ENCODE results near the gene TM4SF4. TPM values are rescaled to one million over a fixed set of nuclear protein-coding genes. Genes with fewer than 3 reads are reported as not detected.

The TM4SF4 gene
- total RNA-seq, 4 donors from 2014 or later: not detected

GRCh38 chr3:149448331-149448831 lies 26.1 kb upstream of the TM4SF4 start:
- no peaks in the 10 kb centered on the region for H3K36me3 ChIP-seq
- WGBS, 2 donors: 26 to 51% methylated on average over 3 of the region's 3 CpGs
- intact Hi-C loops (cut with DNase I): no loop called here
- H3K4me1 ChIP-seq: peaks cover 0 to 21% (median 8%) of the 10 kb centered on the region in 3 donors
- no peak overlapping the region for H3K27ac ChIP-seq
- TF ChIP-seq CTCF (IDR thresholded peaks at IDR 0.05) (no peak), POLR2A (IDR thresholded peaks at IDR 0.05) (no peak)
- H3K9me3 ChIP-seq: peaks cover 0 to 17% (median 8%) of the 10 kb centered on the region in 3 donors
- no peak for DNase-seq
- H3K4me3 ChIP-seq: no peak overlapping the region
- no peaks in the 10 kb centered on the region for H3K27me3 ChIP-seq

- no peak overlapping the region for H3K27ac ChIP-seq
- peaks cover 0 to 24% (median 8%) of the 10 kb centered on the region in 3 donors for H3K4me1 ChIP-seq
- no peak for DNase-seq
- no peak for TF ChIP-seq CTCF (IDR thresholded peaks at IDR 0.05)
- no peak for TF ChIP-seq POLR2A (IDR thresholded peaks at IDR 0.05)
- H3K9me3 ChIP-seq: peaks cover 0 to 17% (median 8%) of the 10 kb centered on the region in 3 donors
- no peak overlapping the region for H3K4me3 ChIP-seq
- WGBS, 2 donors: 39 to 50% methylated on average over 3 of the region's 3 CpGs
- intact Hi-C loops (cut with DNase I): no loop called here
- H3K27me3 ChIP-seq: no peaks in the 10 kb centered on the region
- H3K36me3 ChIP-seq: no peaks in the 10 kb centered on the region
Measured at GRCh38 chr3:149449182-149449581, 25.3 kb upstream of the TM4SF4 start.

- no peak for TF ChIP-seq CTCF (IDR thresholded peaks at IDR 0.05)
- no peak for TF ChIP-seq POLR2A (IDR thresholded peaks at IDR 0.05)
- H3K36me3 ChIP-seq: no peaks in the 10 kb centered on the region
- H3K4me3 ChIP-seq: no peak overlapping the region
- 61 to 68% methylated on average over 4 of the region's 4 CpGs for WGBS, 2 donors
- no peaks in the 10 kb centered on the region for H3K27me3 ChIP-seq
- peaks cover 0 to 17% (median 8%) of the 10 kb centered on the region in 3 donors for H3K9me3 ChIP-seq
- intact Hi-C loops (cut with DNase I): no loop called here
- H3K4me1 ChIP-seq: peaks cover 0 to 24% (median 8%) of the 10 kb centered on the region in 3 donors
- no peak for DNase-seq
- no peak overlapping the region for H3K27ac ChIP-seq
Measured at GRCh38 chr3:149449799-149450198, 24.7 kb upstream of the TM4SF4 start.

- Histone ChIP-seq H3K36me3 (no peaks in the 10 kb centered on the region), H3K4me1 (peaks cover 0 to 24% (median 8%) of the 10 kb centered on the region in 3 donors), H3K4me3 (no peak overlapping the region), H3K27ac (no peak overlapping the region), H3K9me3 (peaks cover 0 to 17% (median 8%) of the 10 kb centered on the region in 3 donors), H3K27me3 (no peaks in the 10 kb centered on the region)
- TF ChIP-seq CTCF (IDR thresholded peaks at IDR 0.05) (no peak), POLR2A (IDR thresholded peaks at IDR 0.05) (no peak)
- DNase-seq: no peak
- intact Hi-C loops (cut with DNase I): no loop called here
- 59 to 83% methylated on average over 2 of the region's 2 CpGs for WGBS, 2 donors
Measured at GRCh38 chr3:149450281-149450680, 24.2 kb upstream of the TM4SF4 start.

- Histone ChIP-seq H3K9me3 (peaks cover 0 to 17% (median 8%) of the 10 kb centered on the region in 3 donors), H3K4me3 (no peak overlapping the region), H3K27me3 (no peaks in the 10 kb centered on the region), H3K4me1 (peaks cover 0 to 24% (median 8%) of the 10 kb centered on the region in 3 donors), H3K36me3 (no peaks in the 10 kb centered on the region), H3K27ac (no peak overlapping the region)
- WGBS, 2 donors: 69 to 90% methylated on average over 3 of the region's 3 CpGs
- intact Hi-C loops (cut with DNase I): no loop called here
- no peak for TF ChIP-seq POLR2A (IDR thresholded peaks at IDR 0.05)
- no peak for TF ChIP-seq CTCF (IDR thresholded peaks at IDR 0.05)
- no peak for DNase-seq
Measured at GRCh38 chr3:149452036-149452435, 22.5 kb upstream of the TM4SF4 start.

Measured in esophagus squamous epithelium (tissue), 5 donors.